BLaER1 treated with 17β-estradiol and CSF1 and Interleukin-3, amounts not matched to agents 10 nM and 100 nM (cell line): ENCODE measurements around the gene HMGCL.
"Not testable (repeated sequence)": the region's sequence is repeated elsewhere in the genome, so short reads cannot be mapped to it uniquely, and the experiment has no call there.

Source experiments
- H3K27ac ChIP-seq, 11 experiments: shearing (Covaris generic); formaldehyde crosslinking; 2 replicates each; pipeline ENCODE4 v1.8.1; 2022
- H3K27me3 ChIP-seq, 11 experiments: shearing (Covaris generic); formaldehyde crosslinking; 2 replicates each; pipeline ENCODE4 v1.8.1; 2022
- H3K36me3 ChIP-seq, 11 experiments: shearing (Covaris generic); formaldehyde crosslinking; 2 replicates each; pipeline ENCODE4 v1.8.1; 2022
- H3K4me1 ChIP-seq, 10 experiments: shearing (Covaris generic); formaldehyde crosslinking; 2 replicates each; pipeline ENCODE4 v1.8.1; 2022
- H3K4me2 ChIP-seq, 11 experiments: shearing (Covaris generic); formaldehyde crosslinking; 2 replicates each; pipeline ENCODE4 v1.8.1; 2022
- H3K4me3 ChIP-seq, 10 experiments: shearing (Covaris generic); formaldehyde crosslinking; 2 replicates each; pipeline ENCODE4 v1.8.1; 2022
- H3K9ac ChIP-seq, 11 experiments: shearing (Covaris generic); formaldehyde crosslinking; 2 replicates each; pipeline ENCODE4 v1.8.1; 2022
- H3K9me3 ChIP-seq, 11 experiments: shearing (Covaris generic); formaldehyde crosslinking; replicated peaks in 1 of 11; 2 replicates each; pipeline ENCODE4 v1.8.1; 2022
- H4K20me1 ChIP-seq, 11 experiments: shearing (Covaris generic); formaldehyde crosslinking; 2 replicates each; pipeline ENCODE4 v1.8.1; 2022
- Cebpa-rat ChIP-seq, 11 experiments: shearing (Covaris generic); IDR thresholded peaks; 2 replicates each; pipeline ENCODE4 v1.8.1; 2022

The HMGCL gene

GRCh38 chr1:23864801-23865542, 39.7 kb upstream of the HMGCL start:
- Histone ChIP-seq H3K36me3 (peaks cover 30 to 54% (median 50%) of the 10 kb centered on the region in 11 experiments), H3K27me3 (no peaks in the 10 kb centered on the region; a peak in 1 of 22 replicates), H3K9me3 (no peaks in the 10 kb centered on the region), H3K4me2 (peak overlapping the region; percentile 94 to 100 (median 99)), H3K4me1 (peaks cover 45 to 53% (median 51%) of the 10 kb centered on the region in 10 experiments), H3K9ac (peak overlapping the region in 4 of 11 experiments; percentile 2 to 27 (median 10); a peak in 3 of 22 replicates), H3K27ac (peak overlapping the region in 6 of 11 experiments; percentile 0 to 19 (median 8); a peak in 4 of 22 replicates), H3K4me3 (peak overlapping the region in 9 of 10 experiments; percentile 31 to 83 (median 79); a peak in 10 of 20 replicates), H4K20me1 (peaks cover 0 to 25% (median 9%) of the 10 kb centered on the region in 11 experiments; a peak in 10 of 22 replicates)
- no peak for TF ChIP-seq Cebpa-rat (IDR thresholded peaks at IDR 0.05)

GRCh38 chr1:23862640-23863039, 37.4 kb upstream of the HMGCL start:
- no peak for TF ChIP-seq Cebpa-rat (IDR thresholded peaks at IDR 0.05)
- no peaks in the 10 kb centered on the region for H3K9me3 ChIP-seq
- H3K9ac ChIP-seq: no peak overlapping the region
- H4K20me1 ChIP-seq: peaks cover 0 to 25% (median 9%) of the 10 kb centered on the region in 11 experiments; a peak in 10 of 22 replicates
- H3K4me1 ChIP-seq: peaks cover 32 to 37% (median 35%) of the 10 kb centered on the region in 10 experiments
- H3K4me2 ChIP-seq: no peak overlapping the region
- no peak overlapping the region for H3K27ac ChIP-seq
- H3K4me3 ChIP-seq: no peak overlapping the region
- H3K36me3 ChIP-seq: peaks cover 52 to 78% (median 74%) of the 10 kb centered on the region in 11 experiments
- no peaks in the 10 kb centered on the region; a peak in 1 of 22 replicates for H3K27me3 ChIP-seq

GRCh38 chr1:23854568-23854967, 29.3 kb upstream of the HMGCL start:
- no peak overlapping the region for H3K27ac ChIP-seq
- no peak overlapping the region for H3K4me2 ChIP-seq
- no peak for TF ChIP-seq Cebpa-rat (IDR thresholded peaks at IDR 0.05)

GRCh38 chr1:23853124-23853523, 27.9 kb upstream of the HMGCL start:
- not testable (repeated sequence) for H3K27ac ChIP-seq, H4K20me1 ChIP-seq, H3K4me3 ChIP-seq, H3K27me3 ChIP-seq, H3K4me2 ChIP-seq, H3K9ac ChIP-seq, H3K4me1 ChIP-seq
- peaks cover 50 to 82% (median 69%) of the 10 kb centered on the region in 11 experiments for H3K36me3 ChIP-seq
- H3K9me3 ChIP-seq: peaks cover 0 to 14% (median 0%) of the 10 kb centered on the region in 11 experiments; a peak in 7 of 22 replicates

More at GRCh38 chr1:23854568-23854967, 29.3 kb upstream of the HMGCL start:
- H3K4me1 ChIP-seq: no peaks in the 10 kb centered on the region
- H3K9ac ChIP-seq: no peak overlapping the region
- H3K9me3 ChIP-seq: peaks cover 0 to 7% (median 0%) of the 10 kb centered on the region in 11 experiments; a peak in 3 of 22 replicates
- no peaks in the 10 kb centered on the region for H3K27me3 ChIP-seq
- H3K36me3 ChIP-seq: peaks cover 52 to 82% (median 70%) of the 10 kb centered on the region in 11 experiments
- H4K20me1 ChIP-seq: peaks cover 0 to 10% (median 0%) of the 10 kb centered on the region in 11 experiments; a peak in 2 of 22 replicates
- no peak overlapping the region for H3K4me3 ChIP-seq

- H3K9ac ChIP-seq, H3K27ac ChIP-seq, H3K4me1 ChIP-seq, H3K4me3 ChIP-seq, H3K27me3 ChIP-seq, H3K4me2 ChIP-seq, H4K20me1 ChIP-seq: not testable (repeated sequence)
- Histone ChIP-seq H3K9me3 (peaks cover 0 to 23% (median 6%) of the 10 kb centered on the region in 11 experiments; a peak in 11 of 22 replicates), H3K36me3 (peaks cover 51 to 82% (median 70%) of the 10 kb centered on the region in 11 experiments)
Measured at GRCh38 chr1:23851406-23851805, 26.2 kb upstream of the HMGCL start.

- H3K9ac ChIP-seq: no peak overlapping the region
- H3K9me3 ChIP-seq: peaks cover 0 to 22% (median 6%) of the 10 kb centered on the region in 11 experiments; a peak in 11 of 22 replicates
- H3K27ac ChIP-seq: no peak overlapping the region
- no peaks in the 10 kb centered on the region for H3K27me3 ChIP-seq
- no peak for TF ChIP-seq Cebpa-rat (IDR thresholded peaks at IDR 0.05)
- H3K4me2 ChIP-seq: no peak overlapping the region
- H3K4me1 ChIP-seq: no peaks in the 10 kb centered on the region
- H3K36me3 ChIP-seq: peaks cover 63 to 83% (median 72%) of the 10 kb centered on the region in 11 experiments
- no peaks in the 10 kb centered on the region; a peak in 1 of 22 replicates for H4K20me1 ChIP-seq
- no peak overlapping the region for H3K4me3 ChIP-seq
Measured at GRCh38 chr1:23848673-23849616, 23.7 kb upstream of the HMGCL start.

- H3K27me3 ChIP-seq, H3K4me2 ChIP-seq, H3K4me3 ChIP-seq, H3K4me1 ChIP-seq, H4K20me1 ChIP-seq, H3K9ac ChIP-seq, H3K27ac ChIP-seq: not testable (repeated sequence)
- peaks cover 64 to 88% (median 72%) of the 10 kb centered on the region in 11 experiments for H3K36me3 ChIP-seq
- peaks cover 0 to 22% (median 6%) of the 10 kb centered on the region in 11 experiments; a peak in 11 of 22 replicates for H3K9me3 ChIP-seq
Measured at GRCh38 chr1:23847482-23848095, 22.4 kb upstream of the HMGCL start.

- Histone ChIP-seq H3K4me2 (no peak overlapping the region), H3K9ac (no peak overlapping the region), H3K4me3 (no peak overlapping the region), H3K36me3 (peaks cover 52 to 67% (median 60%) of the 10 kb centered on the region in 11 experiments), H3K27ac (no peak overlapping the region), H3K9me3 (peaks cover 0 to 17% (median 6%) of the 10 kb centered on the region in 11 experiments; a peak in 10 of 22 replicates), H4K20me1 (no peaks in the 10 kb centered on the region; a peak in 1 of 22 replicates), H3K27me3 (no peaks in the 10 kb centered on the region), H3K4me1 (no peaks in the 10 kb centered on the region)
- no peak for TF ChIP-seq Cebpa-rat (IDR thresholded peaks at IDR 0.05)
Measured at GRCh38 chr1:23845163-23845562, 19.9 kb upstream of the HMGCL start.
